Loucy (cell line): ENCODE data around the gene LHFPL6.

Source experiments
- H2AFZ ChIP-seq: fragments of 200-600 bp; sonication (generic); 2 replicates; pipeline ENCODE4 v1.6.0; 2016; ENCODE audit warnings: antibody characterized with exemption, mild to moderate bottlenecking, low read length, moderate library complexity
- H3F3A ChIP-seq: fragments of 200-600 bp; 2 replicates; pipeline ENCODE4 v1.6.0; 2016; ENCODE audit warnings: antibody characterized with exemption, low read depth, mild to moderate bottlenecking
- H3K27me3 ChIP-seq: fragments of 200-600 bp; sonication (generic); 2 replicates; pipeline ENCODE4 v1.6.1; 2014; ENCODE audit warnings: low read length, mild to moderate bottlenecking; ENCODE audit not compliant: insufficient read depth, poor library complexity, severe bottlenecking
- H3K36me3 ChIP-seq: fragments of 200-600 bp; sonication (generic); 2 replicates; pipeline ENCODE4 v1.6.1; 2016; ENCODE audit warnings: low read length; ENCODE audit not compliant: insufficient read depth
- H3K4me1 ChIP-seq: fragments of 200-600 bp; sonication (generic); 2 replicates; pipeline ENCODE4 v1.5.1; 2014; ENCODE audit warnings: low read length, mild to moderate bottlenecking; ENCODE audit not compliant: insufficient read depth, poor library complexity, severe bottlenecking
- H3K4me2 ChIP-seq: fragments of 200-600 bp; sonication (generic); 2 replicates; pipeline ENCODE4 v1.6.0; 2014; ENCODE audit warnings: antibody characterized with exemption, low read length, low read depth, mild to moderate bottlenecking; ENCODE audit not compliant: poor library complexity, severe bottlenecking
- H3K4me3 ChIP-seq: fragments of 200-600 bp; sonication (generic); 2 replicates; pipeline ENCODE4 v1.5.1; 2014; ENCODE audit warnings: low read length, mild to moderate bottlenecking, mixed read lengths; ENCODE audit not compliant: poor library complexity, severe bottlenecking
- H3K79me2 ChIP-seq: fragments of 200-600 bp; sonication (generic); 2 replicates; pipeline ENCODE4 v1.6.1; 2014; ENCODE audit warnings: low read length; ENCODE audit not compliant: insufficient read depth
- H3K9ac ChIP-seq: fragments of 200-600 bp; sonication (generic); 2 replicates; pipeline ENCODE4 v1.6.0; 2014; ENCODE audit warnings: mild to moderate bottlenecking, low read depth, low read length, moderate library complexity; ENCODE audit not compliant: poor library complexity, severe bottlenecking
- H3K9me2 ChIP-seq: fragments of 200-600 bp; sonication (generic); replicated peaks from 2 replicates; pipeline ENCODE4 v1.6.1; 2016; ENCODE audit warnings: low read depth, low read length, mixed read lengths
- H3K9me3 ChIP-seq: fragments of 200-600 bp; sonication (generic); 2 replicates; pipeline ENCODE4 v1.6.1; 2014; ENCODE audit warnings: mild to moderate bottlenecking, antibody characterized with exemption, low read length, low read depth; ENCODE audit not compliant: insufficient read depth
- H4K20me1 ChIP-seq: fragments of 200-600 bp; sonication (generic); 2 replicates; pipeline ENCODE4 v1.6.0; 2014; ENCODE audit warnings: antibody characterized with exemption, low read length, mild to moderate bottlenecking; ENCODE audit not compliant: insufficient read depth, poor library complexity, severe bottlenecking
- EZH2phosphoT487 ChIP-seq: fragments of 200-600 bp; IDR thresholded peaks from 2 replicates; pipeline ENCODE4 v1.6.1; 2018; ENCODE audit warnings: antibody characterized with exemption, mild to moderate bottlenecking, moderate library complexity, borderline replicate concordance
- TF ChIP-seq, protein P1 (sequence below): fragments of 200-600 bp; sonication (generic); conservative IDR thresholded peaks from 2 replicates; pipeline ENCODE4 v1.5.1; 2014; ENCODE audit warnings: mild to moderate bottlenecking, antibody characterized with exemption, low read length

LHFPL6 gene

DNA sequence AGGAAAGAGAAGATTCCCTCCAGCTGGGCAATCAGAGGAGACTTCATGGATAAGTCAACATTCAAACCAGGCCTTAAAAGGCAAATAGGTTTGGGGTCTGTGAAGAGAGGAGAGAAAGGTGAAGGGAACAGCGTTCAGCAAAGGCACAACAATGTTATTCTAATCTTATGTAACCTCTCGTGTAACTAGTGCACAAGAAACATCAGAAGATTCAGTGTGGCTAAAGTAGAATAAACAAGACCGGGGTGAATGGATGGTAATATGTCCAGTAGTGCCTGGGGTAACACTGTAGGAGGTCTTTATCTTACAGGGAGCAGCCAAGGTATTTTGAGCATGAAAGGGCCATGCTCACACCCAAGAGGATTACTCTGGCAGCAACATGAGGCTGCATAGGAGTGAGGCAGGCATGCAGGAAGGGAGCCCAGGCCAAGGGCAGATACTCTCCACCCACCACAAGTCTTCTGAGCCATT, 24.1 kb downstream of the LHFPL6 start:
- H4K20me1 ChIP-seq = no peaks in the 10 kb centered on the region
- H3K4me1 ChIP-seq = no peaks in the 10 kb centered on the region
- H3K9me3 ChIP-seq = no peaks in the 10 kb centered on the region
- H2AFZ ChIP-seq = no peak overlapping the region
- H3K79me2 ChIP-seq = no peaks in the 10 kb centered on the region
- H3K27me3 ChIP-seq = no peaks in the 10 kb centered on the region
- no peak overlapping the region for H3K4me2 ChIP-seq
- H3K9me2 ChIP-seq = no peaks in the 10 kb centered on the region
- H3K9ac ChIP-seq = no peak overlapping the region
- H3K4me3 ChIP-seq = no peak overlapping the region
- no peak for TF ChIP-seq EZH2phosphoT487
- TF ChIP-seq, protein P1, sequence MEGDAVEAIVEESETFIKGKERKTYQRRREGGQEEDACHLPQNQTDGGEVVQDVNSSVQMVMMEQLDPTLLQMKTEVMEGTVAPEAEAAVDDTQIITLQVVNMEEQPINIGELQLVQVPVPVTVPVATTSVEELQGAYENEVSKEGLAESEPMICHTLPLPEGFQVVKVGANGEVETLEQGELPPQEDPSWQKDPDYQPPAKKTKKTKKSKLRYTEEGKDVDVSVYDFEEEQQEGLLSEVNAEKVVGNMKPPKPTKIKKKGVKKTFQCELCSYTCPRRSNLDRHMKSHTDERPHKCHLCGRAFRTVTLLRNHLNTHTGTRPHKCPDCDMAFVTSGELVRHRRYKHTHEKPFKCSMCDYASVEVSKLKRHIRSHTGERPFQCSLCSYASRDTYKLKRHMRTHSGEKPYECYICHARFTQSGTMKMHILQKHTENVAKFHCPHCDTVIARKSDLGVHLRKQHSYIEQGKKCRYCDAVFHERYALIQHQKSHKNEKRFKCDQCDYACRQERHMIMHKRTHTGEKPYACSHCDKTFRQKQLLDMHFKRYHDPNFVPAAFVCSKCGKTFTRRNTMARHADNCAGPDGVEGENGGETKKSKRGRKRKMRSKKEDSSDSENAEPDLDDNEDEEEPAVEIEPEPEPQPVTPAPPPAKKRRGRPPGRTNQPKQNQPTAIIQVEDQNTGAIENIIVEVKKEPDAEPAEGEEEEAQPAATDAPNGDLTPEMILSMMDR = no peak
- no peaks in the 10 kb centered on the region for H3K36me3 ChIP-seq
- no peaks in the 10 kb centered on the region for H3F3A ChIP-seq

DNA sequence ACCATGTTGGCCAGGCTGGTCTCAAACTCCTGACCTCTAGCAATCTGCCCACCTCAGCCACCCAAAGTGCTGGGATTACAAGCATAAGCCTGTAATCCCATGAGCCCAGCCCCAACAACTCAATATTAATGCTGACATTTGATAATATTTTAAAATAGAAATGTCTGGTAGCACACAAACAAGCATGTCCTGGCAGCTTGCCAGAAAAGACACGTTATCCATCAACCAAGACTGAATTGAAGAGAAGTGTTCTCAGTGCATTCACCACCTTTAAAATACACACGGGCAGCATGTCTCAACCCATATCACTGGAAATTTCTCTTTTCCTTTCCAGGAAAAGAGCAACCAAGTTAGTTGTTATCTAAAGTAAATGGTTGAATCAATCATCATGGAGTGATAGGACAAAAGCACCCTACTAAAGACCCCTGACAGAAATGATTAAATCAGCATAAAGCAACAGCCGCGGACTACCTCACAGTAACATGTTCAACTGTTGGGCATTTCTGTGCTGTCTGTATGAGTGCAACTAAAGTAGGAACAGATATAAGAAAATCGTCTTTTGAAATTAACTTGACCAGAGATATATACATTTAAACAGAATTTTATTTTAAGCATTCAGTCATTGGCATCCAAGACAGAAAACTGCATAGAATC, 25.0 kb downstream of the LHFPL6 start:
- Histone ChIP-seq H3K9me2 (no peaks in the 10 kb centered on the region), H3K36me3 (no peaks in the 10 kb centered on the region), H4K20me1 (no peaks in the 10 kb centered on the region), H3K79me2 (no peaks in the 10 kb centered on the region), H3K4me2 (no peak overlapping the region), H3K4me1 (no peaks in the 10 kb centered on the region), H3K4me3 (no peak overlapping the region), H3F3A (no peaks in the 10 kb centered on the region), H3K9me3 (no peaks in the 10 kb centered on the region), H3K27me3 (no peaks in the 10 kb centered on the region), H2AFZ (no peak overlapping the region), H3K9ac (no peak overlapping the region)
- TF ChIP-seq, protein P1 = no peak
- TF ChIP-seq EZH2phosphoT487 = no peak

DNA sequence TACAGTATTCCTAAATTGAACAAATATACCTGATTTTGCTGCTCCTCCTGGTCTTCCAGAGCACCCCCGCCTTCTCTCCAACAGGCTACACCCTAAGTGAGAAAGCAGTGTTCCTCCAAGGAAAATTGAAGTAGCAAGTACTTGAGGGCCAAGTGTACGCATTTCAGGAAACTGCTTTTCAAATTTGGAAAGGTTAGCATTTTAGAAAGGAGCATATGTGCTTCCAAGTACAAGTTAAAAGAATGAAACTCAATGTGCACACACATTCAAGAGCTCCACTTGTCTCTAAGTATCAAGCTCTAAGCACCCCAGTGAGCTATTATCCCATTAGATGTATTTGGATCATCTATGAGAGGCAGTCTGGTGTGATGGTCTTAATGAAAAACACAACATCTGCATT, 25.8 kb downstream of the LHFPL6 start:
- Histone ChIP-seq H3K9ac (no peak overlapping the region), H3K79me2 (no peaks in the 10 kb centered on the region), H3K4me3 (no peak overlapping the region), H3K9me2 (no peaks in the 10 kb centered on the region), H2AFZ (no peak overlapping the region), H3K36me3 (no peaks in the 10 kb centered on the region), H3K4me2 (no peak overlapping the region), H3K4me1 (no peaks in the 10 kb centered on the region), H4K20me1 (no peaks in the 10 kb centered on the region), H3F3A (no peaks in the 10 kb centered on the region), H3K9me3 (no peaks in the 10 kb centered on the region), H3K27me3 (no peaks in the 10 kb centered on the region)
- TF ChIP-seq, protein P1 = no peak
- TF ChIP-seq EZH2phosphoT487 = no peak
